GM12878 (cell line): ENCODE data around the gene MT1G. TPM values are rescaled to one million over a fixed set of nuclear protein-coding genes. Genes with fewer than 3 reads are reported as not detected.

ENCODE experiments used
- ATAC-seq: fragments of 200-7000 bp; cut with Tn5 transposase; 3 replicates; pipeline ENCODE4 v1.9.1; 2020; ENCODE audit warnings: mild to moderate bottlenecking, moderate library complexity
- BruUV-seq: library from RNA; stranded (reverse); fragments of 400-500 nt; replicated peaks from 2 replicates; lab custom pipeline; 2021; lab: Mats Ljungman, UMichigan
- CTCF ChIA-PET: fragments of 300-600 bp; sonication (Branson Sonifier 250); formaldehyde crosslinking; extraction: SDS; loops from one replicate; lab custom pipeline; 2021; ENCODE audit warnings: inconsistent platforms; lab: Yijun Ruan, JAX
- POLR2A ChIA-PET: fragments of 350-600 bp; formaldehyde crosslinking; extraction: SDS; loops from one replicate; lab custom pipeline; 2021; ENCODE audit warnings: inconsistent platforms; lab: Charles Lee
- RAD21 ChIA-PET: fragments of 300-600 bp; sonication (Branson Sonifier 250); formaldehyde crosslinking; loops from one replicate; lab custom pipeline; 2023; ENCODE audit warnings: antibody characterized with exemption; ENCODE audit not compliant: unreplicated experiment; lab: Charles Lee
- SMC1A ChIA-PET: fragments of 300-600 bp; sonication (Branson Sonifier 250); formaldehyde crosslinking; loops from one replicate; lab custom pipeline; 2023; ENCODE audit not compliant: unreplicated experiment, uncharacterized antibody; lab: Charles Lee
- DNase-seq: peaks from one replicate; pipeline ENCODE4 v3.0.0-alpha.2; 2011; ENCODE audit warnings: low read depth, low spot score
- FAIRE-seq: peaks from 3 replicates; lab custom pipeline; 2011; peaks lifted over from hg19 to GRCh38; lab: Jason Lieb, UNC
- H2AFZ ChIP-seq: 2 replicates; pipeline ENCODE4 v1.6.0; 2011; ENCODE audit warnings: low read depth, low read length, control low read depth; ENCODE audit not compliant: control insufficient read depth
- H3K27ac ChIP-seq: 2 replicates; pipeline ENCODE4 v1.5.1; 2011; ENCODE audit warnings: control low read depth; ENCODE audit not compliant: control insufficient read depth, insufficient read depth
- H3K27me3 ChIP-seq, 2 experiments: replicated peaks in 1 of 2; 2 replicates each; pipeline versions ENCODE4 v1.6.0 to v1.6.1; 2011; ENCODE audit warnings: low read length in 1 of 2; ENCODE audit not compliant: control insufficient read depth in 2 of 2, insufficient read depth in 2 of 2
- H3K36me3 ChIP-seq, 2 experiments: 2 replicates each; pipeline ENCODE4 v1.5.1; 2011; ENCODE audit warnings: low read length in 1 of 2; ENCODE audit not compliant: control insufficient read depth in 2 of 2, insufficient read depth in 2 of 2
- H3K4me1 ChIP-seq: 2 replicates; pipeline ENCODE4 v1.6.1; 2011; ENCODE audit warnings: mild to moderate bottlenecking, low read length, moderate library complexity, mixed read lengths; ENCODE audit not compliant: control insufficient read depth, insufficient read depth
- H3K4me2 ChIP-seq: 2 replicates; pipeline ENCODE4 v1.6.0; 2011; ENCODE audit warnings: control low read depth; ENCODE audit not compliant: control insufficient read depth, insufficient read depth
- H3K4me3 ChIP-seq: fragments of 200-600 bp; sonication (generic); 2 replicates; pipeline ENCODE4 v1.5.1; 2016
- H3K79me2 ChIP-seq: 2 replicates; pipeline ENCODE4 v1.6.0; 2011; ENCODE audit warnings: low read length; ENCODE audit not compliant: control insufficient read depth, insufficient read depth
- H3K9ac ChIP-seq: 2 replicates; pipeline ENCODE4 v1.8.0; 2011; ENCODE audit warnings: low read length, control low read depth, mixed read lengths; ENCODE audit not compliant: control insufficient read depth, insufficient read depth
- H3K9me3 ChIP-seq: replicated peaks from 3 replicates; pipeline ENCODE4 v1.5.1; 2011; ENCODE audit warnings: mild to moderate bottlenecking, low read length; ENCODE audit not compliant: control insufficient read depth, insufficient read depth
- H4K20me1 ChIP-seq: 2 replicates; pipeline ENCODE4 v1.6.0; 2011; ENCODE audit not compliant: control insufficient read depth, insufficient read depth
- BCL11A ChIP-seq: IDR thresholded peaks from 2 replicates; pipeline ENCODE4 v1.6.1; 2011; ENCODE audit warnings: low read depth, low read length
- BHLHE40 ChIP-seq, 2 experiments: fragments of 450-650 bp in 1 of 2; IDR thresholded peaks; 2 replicates each; pipeline ENCODE4 v1.6.1; 2011 to 2017; ENCODE audit warnings: low read depth in 2 of 2, borderline replicate concordance in 1 of 2, improper control_type of control experiment in 1 of 2, low read length in 1 of 2, mild to moderate bottlenecking in 1 of 2
- HDAC6 ChIP-seq: fragments of 200-600 bp; sonication (generic); IDR thresholded peaks from one replicate; pipeline ENCODE4 v1.8.0; 2017; ENCODE audit warnings: antibody characterized with exemption; ENCODE audit not compliant: unreplicated experiment
- JUNB ChIP-seq: IDR thresholded peaks from 2 replicates; pipeline ENCODE4 v1.6.1; 2016; ENCODE audit warnings: antibody characterized with exemption, mild to moderate bottlenecking
- MTA3 ChIP-seq: IDR thresholded peaks from 2 replicates; pipeline ENCODE4 v1.6.1; 2012; ENCODE audit warnings: low read length, inconsistent platforms, borderline replicate concordance
- RB1 ChIP-seq: fragments of 450-650 bp; formaldehyde crosslinking; IDR thresholded peaks from 2 replicates; pipeline ENCODE4 v1.6.1; 2017; ENCODE audit warnings: mild to moderate bottlenecking, borderline replicate concordance
- RUNX3 ChIP-seq: IDR thresholded peaks from 2 replicates; pipeline ENCODE4 v1.6.1; 2012; ENCODE audit warnings: low read length, inconsistent platforms
- SIX5 ChIP-seq: IDR thresholded peaks from 2 replicates; pipeline ENCODE4 v1.6.1; 2011; ENCODE audit warnings: mild to moderate bottlenecking, low read depth, low read length, moderate library complexity; ENCODE audit not compliant: severe bottlenecking
- TAF1 ChIP-seq: IDR thresholded peaks from 2 replicates; pipeline ENCODE4 v1.6.1; 2011; ENCODE audit warnings: mild to moderate bottlenecking, low read depth, low read length, borderline replicate concordance
- WGBS: methylation state at CpG from one replicate; pipeline ENCODE4 v1.1.6; 2016; ENCODE audit warnings: low lambda C conversion rate; ENCODE audit not compliant: insufficient replicate concordance, insufficient coverage; ENCODE audit errors: missing lambda C conversion rate; 5-methylcytosine and 5-hydroxymethylcytosine counted together
- in situ Hi-C: fragments of 300-500 bp; cut with MboI; formaldehyde crosslinking; loops from 9 replicates; pipeline ENCODE4 v1.14.3; 2018; ENCODE audit warnings: mixed read lengths
- intact Hi-C: fragments of 100-400 bp; cut with micrococcal nuclease; formaldehyde crosslinking; loops from one replicate; pipeline ENCODE4 v1.14.2; 2022; ENCODE audit not compliant: unreplicated experiment
- polyA plus RNA-seq, 11 experiments: library from polyadenylated mRNA; depleted of rRNA in 4 of 11; unstranded in 6 of 11; stranded (reverse) in 5 of 11; fragments of >200 nt; fragmentation: Nextera tagmentation in 4 of 11; fragmentation: Illumina TruSeq in 1 of 11; extraction: Ambion mirVana in 4 of 11; extraction: Trizol in 1 of 11; gene quantifications; 1 replicate in 1 of 11; 2 replicates in 10 of 11; pipeline versions ENCODE4 v1.2.1 to v1.2.3, GENCODE V29; 2011 to 2016; ENCODE audit warnings: inconsistent platforms in 2 of 11, missing spikeins in 2 of 11, low read depth in 1 of 11
- total RNA-seq, 4 experiments: library from RNA; depleted of rRNA in 3 of 4; stranded (reverse); fragments of >200 nt in 3 of 4; fragmentation: Illumina TruSeq in 1 of 4; extraction: Trizol in 1 of 4; gene quantifications; 2 replicates each; pipeline versions ENCODE4 v1.2.1 to v1.2.3, GENCODE V29; 2013 to 2021
- TF ChIP-seq, protein P1 (sequence below): fragments of 450-650 bp; formaldehyde crosslinking; IDR thresholded peaks from 2 replicates; pipeline ENCODE4 v1.5.0; 2022; ENCODE audit warnings: mild to moderate bottlenecking, missing genetic modification characterization
- TF ChIP-seq, protein P2 (sequence below): fragments of 450-650 bp; formaldehyde crosslinking; IDR thresholded peaks from 2 replicates; pipeline ENCODE4 v1.4.0; 2020; ENCODE audit warnings: mild to moderate bottlenecking, moderate library complexity

The MT1G gene
- total and polyA plus RNA-seq, 10 of the 15 experiments (the other 5 are each of a cell fraction or from before 2014, with no cell fraction given): 1.2 to 9.1 (median 4.6) TPM

DNA sequence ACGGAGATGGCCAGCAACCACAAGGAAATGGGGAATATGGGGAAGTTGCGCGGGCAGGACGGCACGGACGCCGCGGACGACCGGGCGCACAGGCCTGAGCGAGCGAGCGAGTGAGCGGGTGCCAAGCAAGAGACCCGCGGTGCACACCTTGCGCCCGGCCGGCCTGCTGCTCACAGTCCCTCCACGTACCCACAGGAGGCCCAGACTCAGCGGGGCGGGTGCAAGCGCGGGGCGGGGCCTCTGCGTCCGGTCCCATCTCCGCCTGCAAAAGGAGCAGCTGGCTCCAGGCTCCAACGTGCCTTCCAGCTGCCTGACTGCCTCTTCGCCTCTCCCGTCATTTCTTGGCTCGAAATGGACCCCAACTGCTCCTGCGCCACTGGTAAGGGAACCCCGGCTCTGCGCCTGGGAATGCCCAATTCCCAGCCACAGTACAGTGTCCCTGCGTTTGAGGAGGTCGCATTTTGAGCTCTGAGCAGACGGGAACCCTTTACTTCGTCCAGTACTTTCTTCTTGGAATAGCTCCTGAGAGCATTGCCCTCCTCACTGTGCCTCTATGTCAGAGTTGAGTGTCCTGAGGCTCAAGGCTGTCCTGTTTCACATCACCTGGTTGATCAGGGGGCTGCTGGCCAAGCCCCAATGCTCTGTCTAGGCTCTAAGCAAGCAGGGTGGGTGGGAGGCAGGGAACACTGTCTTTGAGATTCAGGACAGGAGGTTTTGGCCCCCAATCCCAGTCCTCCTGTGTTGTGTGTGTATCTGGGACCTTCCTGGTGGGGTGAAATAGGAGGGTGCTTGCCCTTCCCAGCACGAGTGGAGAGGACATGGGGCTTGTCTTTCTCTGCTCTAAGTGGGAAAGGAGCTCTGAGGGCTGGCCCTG is 50.4 kb downstream of the MT1G start:
- ATAC-seq (peak; percentile 85), DNase-seq (no peak), FAIRE-seq (no peak)
- no peak overlapping the region for H3K27ac ChIP-seq
- CTCF ChIA-PET: no interaction called here
- H2AFZ ChIP-seq: no peak overlapping the region
- intact Hi-C loops (no loop called here), in situ Hi-C loops (no loop called here)
- no peaks in the 10 kb centered on the region for H3K79me2 ChIP-seq
- 42% methylated on average over 39 of the region's 41 CpGs for WGBS
- H3K4me3 ChIP-seq: no peak overlapping the region
- 0 out of 2 replicates have a peak overlapping the region, but pooled peaks have one; percentile 44 for H3K4me2 ChIP-seq
- no peak overlapping the region for H3K9ac ChIP-seq
- TF ChIP-seq, protein P1, sequence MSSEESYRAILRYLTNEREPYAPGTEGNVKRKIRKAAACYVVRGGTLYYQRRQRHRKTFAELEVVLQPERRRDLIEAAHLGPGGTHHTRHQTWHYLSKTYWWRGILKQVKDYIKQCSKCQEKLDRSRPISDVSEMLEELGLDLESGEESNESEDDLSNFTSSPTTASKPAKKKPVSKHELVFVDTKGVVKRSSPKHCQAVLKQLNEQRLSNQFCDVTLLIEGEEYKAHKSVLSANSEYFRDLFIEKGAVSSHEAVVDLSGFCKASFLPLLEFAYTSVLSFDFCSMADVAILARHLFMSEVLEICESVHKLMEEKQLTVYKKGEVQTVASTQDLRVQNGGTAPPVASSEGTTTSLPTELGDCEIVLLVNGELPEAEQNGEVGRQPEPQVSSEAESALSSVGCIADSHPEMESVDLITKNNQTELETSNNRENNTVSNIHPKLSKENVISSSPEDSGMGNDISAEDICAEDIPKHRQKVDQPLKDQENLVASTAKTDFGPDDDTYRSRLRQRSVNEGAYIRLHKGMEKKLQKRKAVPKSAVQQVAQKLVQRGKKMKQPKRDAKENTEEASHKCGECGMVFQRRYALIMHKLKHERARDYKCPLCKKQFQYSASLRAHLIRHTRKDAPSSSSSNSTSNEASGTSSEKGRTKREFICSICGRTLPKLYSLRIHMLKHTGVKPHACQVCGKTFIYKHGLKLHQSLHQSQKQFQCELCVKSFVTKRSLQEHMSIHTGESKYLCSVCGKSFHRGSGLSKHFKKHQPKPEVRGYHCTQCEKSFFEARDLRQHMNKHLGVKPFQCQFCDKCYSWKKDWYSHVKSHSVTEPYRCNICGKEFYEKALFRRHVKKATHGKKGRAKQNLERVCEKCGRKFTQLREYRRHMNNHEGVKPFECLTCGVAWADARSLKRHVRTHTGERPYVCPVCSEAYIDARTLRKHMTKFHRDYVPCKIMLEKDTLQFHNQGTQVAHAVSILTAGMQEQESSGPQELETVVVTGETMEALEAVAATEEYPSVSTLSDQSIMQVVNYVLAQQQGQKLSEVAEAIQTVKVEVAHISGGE (CRISPR knock-in tag): no peak
- TF ChIP-seq BCL11A (no peak), JUNB (no peak), HDAC6 (no peak), RUNX3 (no peak), RB1 (no peak), BHLHE40 (IDR thresholded peaks at IDR 0.05; ENCODE audit: borderline replicate concordance in 1 of 2, low read depth in 2 of 2, low read length in 1 of 2) (no peak), MTA3 (no peak), SIX5 (no peak), TAF1 (no peak)
- TF ChIP-seq, protein P2, sequence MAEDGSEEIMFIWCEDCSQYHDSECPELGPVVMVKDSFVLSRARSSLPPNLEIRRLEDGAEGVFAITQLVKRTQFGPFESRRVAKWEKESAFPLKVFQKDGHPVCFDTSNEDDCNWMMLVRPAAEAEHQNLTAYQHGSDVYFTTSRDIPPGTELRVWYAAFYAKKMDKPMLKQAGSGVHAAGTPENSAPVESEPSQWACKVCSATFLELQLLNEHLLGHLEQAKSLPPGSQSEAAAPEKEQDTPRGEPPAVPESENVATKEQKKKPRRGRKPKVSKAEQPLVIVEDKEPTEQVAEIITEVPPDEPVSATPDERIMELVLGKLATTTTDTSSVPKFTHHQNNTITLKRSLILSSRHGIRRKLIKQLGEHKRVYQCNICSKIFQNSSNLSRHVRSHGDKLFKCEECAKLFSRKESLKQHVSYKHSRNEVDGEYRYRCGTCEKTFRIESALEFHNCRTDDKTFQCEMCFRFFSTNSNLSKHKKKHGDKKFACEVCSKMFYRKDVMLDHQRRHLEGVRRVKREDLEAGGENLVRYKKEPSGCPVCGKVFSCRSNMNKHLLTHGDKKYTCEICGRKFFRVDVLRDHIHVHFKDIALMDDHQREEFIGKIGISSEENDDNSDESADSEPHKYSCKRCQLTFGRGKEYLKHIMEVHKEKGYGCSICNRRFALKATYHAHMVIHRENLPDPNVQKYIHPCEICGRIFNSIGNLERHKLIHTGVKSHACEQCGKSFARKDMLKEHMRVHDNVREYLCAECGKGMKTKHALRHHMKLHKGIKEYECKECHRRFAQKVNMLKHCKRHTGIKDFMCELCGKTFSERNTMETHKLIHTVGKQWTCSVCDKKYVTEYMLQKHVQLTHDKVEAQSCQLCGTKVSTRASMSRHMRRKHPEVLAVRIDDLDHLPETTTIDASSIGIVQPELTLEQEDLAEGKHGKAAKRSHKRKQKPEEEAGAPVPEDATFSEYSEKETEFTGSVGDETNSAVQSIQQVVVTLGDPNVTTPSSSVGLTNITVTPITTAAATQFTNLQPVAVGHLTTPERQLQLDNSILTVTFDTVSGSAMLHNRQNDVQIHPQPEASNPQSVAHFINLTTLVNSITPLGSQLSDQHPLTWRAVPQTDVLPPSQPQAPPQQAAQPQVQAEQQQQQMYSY (CRISPR knock-in tag): no peak
- SMC1A ChIA-PET: no interaction called here
- peaks cover 0 to 5% of the 10 kb centered on the region in 2 experiments; a peak in 2 of 4 replicates for H3K27me3 ChIP-seq
- no peaks in the 10 kb centered on the region for H3K9me3 ChIP-seq
- RAD21 ChIA-PET: no interaction called here
- H3K4me1 ChIP-seq: peaks cover 4% of the 10 kb centered on the region; the same call in 1 of the 2 replicates
- no peaks in the 10 kb centered on the region for H3K36me3 ChIP-seq
- BruUV-seq: no TSS peak
- H4K20me1 ChIP-seq: no peaks in the 10 kb centered on the region
- POLR2A ChIA-PET: interaction anchor here (0.7 kb wide), 1 partner anchor 13 kb away, joined by 3 read pairs; no protein-coding TSS in a partner anchor
